Measurements from ENCODE around the gene NFATC3.
"Not testable (repeated sequence)": the region's sequence is repeated elsewhere in the genome, so short reads cannot be mapped to it uniquely, and the experiment has no call there.

NFATC3 gene

GRCh38 chr16:68090130-68090529 is 5.0 kb downstream of the NFATC3 start:
- no peak for DNase-seq

GRCh38 chr16:68090533-68090932 is 5.4 kb downstream of the NFATC3 start:
- no peak for DNase-seq

GRCh38 chr16:68091380-68092261 is 6.5 kb downstream of the NFATC3 start:
- no peak for DNase-seq

- not testable (repeated sequence) for DNase-seq
Observed at GRCh38 chr16:68092275-68092674, 7.1 kb downstream of the NFATC3 start.

GRCh38 chr16:68093816-68094613 is 8.8 kb downstream of the NFATC3 start:
- DNase-seq = peak in 1 of 14 donors; percentile 32

- DNase-seq = no peak
Observed at GRCh38 chr16:68094614-68094934, 9.4 kb downstream of the NFATC3 start.

- DNase-seq = no peak
Observed at GRCh38 chr16:68096491-68096890, 11.3 kb downstream of the NFATC3 start.

GRCh38 chr16:68097088-68097487 is 11.9 kb downstream of the NFATC3 start:
- no peak for DNase-seq

GRCh38 chr16:68097895-68098294 is 12.7 kb downstream of the NFATC3 start:
- DNase-seq = no peak

GRCh38 chr16:68100488-68100887 is 15.3 kb downstream of the NFATC3 start:
- DNase-seq = no peak

GRCh38 chr16:68105611-68106010 is 20.4 kb downstream of the NFATC3 start:
- no peak for DNase-seq

- DNase-seq = not testable (repeated sequence)
Observed at GRCh38 chr16:68107230-68107928, 22.2 kb downstream of the NFATC3 start.

GRCh38 chr16:68109156-68109555 is 24.0 kb downstream of the NFATC3 start:
- DNase-seq = not testable (repeated sequence)

- DNase-seq = not testable (repeated sequence)
Observed at GRCh38 chr16:68110611-68111010, 25.4 kb downstream of the NFATC3 start.

GRCh38 chr16:68111379-68111778 is 26.2 kb downstream of the NFATC3 start:
- no peak for DNase-seq

- no peak for DNase-seq
Observed at GRCh38 chr16:68113059-68113761, 28.0 kb downstream of the NFATC3 start.

GRCh38 chr16:68113765-68114240 is 28.6 kb downstream of the NFATC3 start:
- no peak for DNase-seq

- DNase-seq = not testable (repeated sequence)
Observed at GRCh38 chr16:68114939-68115338, 29.8 kb downstream of the NFATC3 start.

- DNase-seq = no peak
Observed at GRCh38 chr16:68115851-68116250, 30.7 kb downstream of the NFATC3 start.

- DNase-seq = no peak
Observed at GRCh38 chr16:68116256-68116867, 31.2 kb downstream of the NFATC3 start.

GRCh38 chr16:68117884-68118283 is 32.7 kb downstream of the NFATC3 start:
- no peak for DNase-seq

- not testable (repeated sequence) for DNase-seq
Observed at GRCh38 chr16:68118954-68119353, 33.8 kb downstream of the NFATC3 start.

Measured in C1 segment of cervical spinal cord (tissue), 14 donors.